ENCODE results near the gene ZNF497. TPM values are rescaled to one million over a fixed set of nuclear protein-coding genes. Genes with fewer than 3 reads are reported as not detected.
A peak's percentile ranks its signal among the peaks of the same experiment; 100 is the strongest.

ZNF497 gene
- total RNA-seq, 2 donors from 2014 or later: 6.6 to 11.0 TPM

- Histone ChIP-seq H3K27ac (no peak overlapping the region), H3K4me3 (peak overlapping the region in 1 of 2 donors; percentile 36), H3K9me3 (no peaks in the 10 kb centered on the region), H3K27me3 (replicated peaks; ENCODE audit: insufficient read depth) (no peaks in the 10 kb centered on the region), H3K36me3 (peaks cover 12 to 22% of the 10 kb centered on the region in 2 donors), H3K4me1 (replicated peaks) (no peaks in the 10 kb centered on the region)
- 30% methylated on average over 52 of the region's 58 CpGs for WGBS
- no peak for DNase-seq (ENCODE audit: low spot score)
- TF ChIP-seq POLR2AphosphoS5 (IDR thresholded peaks at IDR 0.05): no peak
- TF ChIP-seq CTCF (IDR thresholded peaks at IDR 0.05): no peak
- TF ChIP-seq POLR2A (IDR thresholded peaks at IDR 0.05): no peak
- intact Hi-C loops (cut with DNase I): no loop called here
Measured at GRCh38 chr19:58396691-58397532, 34.4 kb upstream of the ZNF497 start.

GRCh38 chr19:58395979-58396627 lies 33.6 kb upstream of the ZNF497 start:
- no peaks in the 10 kb centered on the region for H3K27me3 ChIP-seq (replicated peaks; ENCODE audit: insufficient read depth)
- 3% methylated on average over 51 of the region's 75 CpGs for WGBS
- no peaks in the 10 kb centered on the region for H3K9me3 ChIP-seq
- intact Hi-C loops (cut with DNase I): no loop called here
- TF ChIP-seq CTCF (IDR thresholded peaks at IDR 0.05) (no peak), POLR2AphosphoS5 (IDR thresholded peaks at IDR 0.05) (no peak), POLR2A (IDR thresholded peaks at IDR 0.05) (no peak)
- H3K36me3 ChIP-seq: peaks cover 12 to 22% of the 10 kb centered on the region in 2 donors
- DNase-seq (ENCODE audit: low spot score): no peak
- no peaks in the 10 kb centered on the region for H3K4me1 ChIP-seq (replicated peaks)
- H3K27ac ChIP-seq: peak overlapping the region; percentile 56 to 69
- H3K4me3 ChIP-seq: peak overlapping the region; percentile 10 to 36

GRCh38 chr19:58395220-58395978 lies 32.8 kb upstream of the ZNF497 start, which contains the start of gene RNF225:
RNF225 (plus strand) TSS chr19:58395656; CDS start chr19:58396090, 434 bp downstream.
- 21% methylated on average over 20 of the region's 21 CpGs for WGBS
- H3K4me1 ChIP-seq (replicated peaks): no peaks in the 10 kb centered on the region
- TF ChIP-seq CTCF (IDR thresholded peaks at IDR 0.05) (peak in 1 of 4 experiments; percentile 10), POLR2AphosphoS5 (IDR thresholded peaks at IDR 0.05) (peak; percentile 96), POLR2A (IDR thresholded peaks at IDR 0.05) (peak; percentile 87)
- H3K27me3 ChIP-seq (replicated peaks; ENCODE audit: insufficient read depth): no peaks in the 10 kb centered on the region
- intact Hi-C loops (cut with DNase I): no loop called here
- H3K4me3 ChIP-seq: peak within 1 kb of the TSS; percentile 10 to 36
- peak; percentile 89 for DNase-seq (ENCODE audit: low spot score)
- H3K27ac ChIP-seq: peak within 1 kb of the TSS; percentile 56 to 69
- H3K9me3 ChIP-seq: no peaks in the 10 kb centered on the region
- peaks cover 12 to 22% of the 10 kb centered on the region in 2 donors for H3K36me3 ChIP-seq

- no peaks in the 10 kb centered on the region for H3K9me3 ChIP-seq
- TF ChIP-seq CTCF (IDR thresholded peaks at IDR 0.05) (no peak), POLR2A (IDR thresholded peaks at IDR 0.05) (no peak), POLR2AphosphoS5 (IDR thresholded peaks at IDR 0.05) (no peak)
- no peak overlapping the region for H3K4me3 ChIP-seq
- intact Hi-C loops (cut with DNase I): no loop called here
- no peak for DNase-seq (ENCODE audit: low spot score)
- WGBS: 65% methylated on average over 3 of the region's 3 CpGs
- peak overlapping the region; percentile 56 to 69 for H3K27ac ChIP-seq
- H3K4me1 ChIP-seq (replicated peaks): no peaks in the 10 kb centered on the region
- H3K36me3 ChIP-seq: peaks cover 12 to 22% of the 10 kb centered on the region in 2 donors
- H3K27me3 ChIP-seq (replicated peaks; ENCODE audit: insufficient read depth): no peaks in the 10 kb centered on the region
Measured at GRCh38 chr19:58394821-58395219, 32.3 kb upstream of the ZNF497 start.
